CD14-positive monocyte (primary cell): ENCODE measurements around the gene IL21R. TPM values are rescaled to one million over a fixed set of nuclear protein-coding genes. Genes with fewer than 3 reads are reported as not detected.

Source experiments
- DNase-seq, 3 donors: peaks; one replicate each; pipeline ENCODE4 v3.0.0-alpha.2; 2011 to 2022
- H2AFZ ChIP-seq: 2 replicates; pipeline ENCODE4 v1.6.0; 2012; ENCODE audit warnings: mild to moderate bottlenecking, low read depth, low read length, inconsistent platforms; ENCODE audit not compliant: insufficient read depth, poor library complexity, severe bottlenecking
- H3K27ac ChIP-seq, 2 donors: 1 replicate in 1 of 2; 2 replicates in 1 of 2; pipeline ENCODE4 v1.5.1; 2012 to 2013; ENCODE audit warnings: low read length in 2 of 2, control low read depth in 1 of 2, inconsistent platforms in 1 of 2, low read depth in 1 of 2, mild to moderate bottlenecking in 1 of 2
- H3K27me3 ChIP-seq, 2 donors: one replicate each; pipeline versions ENCODE4 v1.6.0 to v1.6.1; 2011 to 2013; ENCODE audit warnings: low read length in 2 of 2; ENCODE audit not compliant: control insufficient read depth in 2 of 2, insufficient read depth in 2 of 2
- H3K36me3 ChIP-seq, 2 donors: replicated peaks in 1 of 2; 1 replicate in 1 of 2; 2 replicates in 1 of 2; pipeline versions ENCODE4 v1.5.1 to v1.6.1; 2012 to 2013; ENCODE audit warnings: low read length in 2 of 2, control low read depth in 1 of 2, inconsistent platforms in 1 of 2, mild to moderate bottlenecking in 1 of 2; ENCODE audit not compliant: insufficient read depth in 2 of 2, control insufficient read depth in 1 of 2
- H3K4me1 ChIP-seq, 2 donors: 1 replicate in 1 of 2; 2 replicates in 1 of 2; pipeline versions ENCODE4 v1.5.1 to v1.6.1; 2012 to 2013; ENCODE audit warnings: low read length in 2 of 2, control low read depth in 1 of 2, inconsistent platforms in 1 of 2, mild to moderate bottlenecking in 1 of 2, moderate library complexity in 1 of 2; ENCODE audit not compliant: insufficient read depth in 2 of 2, control insufficient read depth in 1 of 2
- H3K4me2 ChIP-seq: replicated peaks from 2 replicates; pipeline ENCODE3; 2012; ENCODE audit warnings: low read length, moderate library complexity, mild to moderate bottlenecking; ENCODE audit not compliant: poor library complexity, severe bottlenecking; ENCODE audit errors: extremely low read depth
- H3K4me3 ChIP-seq, 3 experiments: fragments of 200-600 bp in 1 of 3; sonication (generic) in 1 of 3; replicated peaks in 1 of 3; 1 replicate in 2 of 3; 2 replicates in 1 of 3; pipeline ENCODE4 v1.5.1; 2011 to 2013; ENCODE audit warnings: low read length in 3 of 3, mild to moderate bottlenecking in 3 of 3, control low read depth in 2 of 3, low read depth in 2 of 3, inconsistent platforms in 1 of 3, moderate library complexity in 1 of 3
- H3K79me2 ChIP-seq: 2 replicates; pipeline ENCODE4 v1.6.0; 2012; ENCODE audit warnings: mild to moderate bottlenecking, control low read depth, inconsistent platforms, low read length, moderate library complexity; ENCODE audit not compliant: insufficient read depth
- H3K9ac ChIP-seq: 2 replicates; pipeline ENCODE4 v1.6.0; 2017; ENCODE audit warnings: low read length, mild to moderate bottlenecking; ENCODE audit not compliant: insufficient read depth, poor library complexity, severe bottlenecking
- H3K9me3 ChIP-seq, 2 donors: replicated peaks in 1 of 2; 1 replicate in 1 of 2; 2 replicates in 1 of 2; pipeline versions ENCODE4 v1.5.1 to v1.6.1; 2012 to 2013; ENCODE audit warnings: low read length in 2 of 2, control low read depth in 1 of 2; ENCODE audit not compliant: control insufficient read depth in 1 of 2, insufficient read depth in 1 of 2
- H4K20me1 ChIP-seq: 2 replicates; pipeline ENCODE4 v1.6.0; 2012; ENCODE audit warnings: mild to moderate bottlenecking, low read length, control low read depth, moderate library complexity; ENCODE audit not compliant: insufficient read depth
- H3K27ac Mint-ChIP-seq, 7 donors: one replicate each; pipeline ENCODE4 v1.8.0; 2020; ENCODE audit warnings: mild to moderate bottlenecking in 7 of 7, mixed read lengths in 7 of 7, moderate library complexity in 6 of 7, inconsistent platforms in 2 of 7
- H3K27me3 Mint-ChIP-seq, 3 donors: one replicate each; pipeline ENCODE4 v1.8.0; 2021 to 2022; ENCODE audit warnings: low read depth in 3 of 3, mild to moderate bottlenecking in 3 of 3, mixed read lengths in 3 of 3, moderate library complexity in 3 of 3, inconsistent platforms in 1 of 3
- H3K36me3 Mint-ChIP-seq, 2 donors: one replicate each; pipeline ENCODE4 v1.8.0; 2020; ENCODE audit warnings: mixed read lengths in 2 of 2, inconsistent platforms in 1 of 2, mild to moderate bottlenecking in 1 of 2
- H3K4me1 Mint-ChIP-seq: one replicate; pipeline ENCODE4 v1.8.0; 2020; ENCODE audit warnings: mild to moderate bottlenecking, mixed read lengths
- H3K4me3 Mint-ChIP-seq, 2 donors: one replicate each; pipeline ENCODE4 v1.8.0; 2020; ENCODE audit warnings: mild to moderate bottlenecking in 2 of 2, mixed read lengths in 2 of 2, moderate library complexity in 1 of 2
- H3K9me3 Mint-ChIP-seq, 7 donors: one replicate each; pipeline ENCODE4 v1.8.0; 2020 to 2022; ENCODE audit warnings: mixed read lengths in 7 of 7, mild to moderate bottlenecking in 6 of 7, moderate library complexity in 6 of 7, inconsistent platforms in 2 of 7
- WGBS: methylation state at CpG from one replicate; pipeline ENCODE4 v1.1.5; 2013; ENCODE audit warnings: missing lambda C conversion rate; ENCODE audit not compliant: insufficient coverage; 5-methylcytosine and 5-hydroxymethylcytosine counted together
- intact Hi-C, 2 donors: fragments of 100-400 bp; cut with micrococcal nuclease; formaldehyde crosslinking; loops; one replicate each; pipeline versions ENCODE4 v1.15.0 to v1.15.1; 2023
- polyA plus RNA-seq, 3 donors: library from polyadenylated mRNA; depleted of rRNA in 1 of 3; unstranded in 2 of 3; stranded (reverse) in 1 of 3; fragments of 300-500 nt in 2 of 3; fragments of >200 nt in 1 of 3; fragmentation: Illumina TruSeq in 2 of 3; gene quantifications; 1 replicate in 2 of 3; 2 replicates in 1 of 3; pipeline ENCODE4 v1.2.3, GENCODE V29; 2012 to 2021
- TF ChIP-seq, protein P1 (sequence below): fragments of 200-600 bp; IDR thresholded peaks from one replicate; pipeline ENCODE4 v1.8.0; 2022; ENCODE audit warnings: antibody characterized with exemption, mild to moderate bottlenecking

Gene IL21R
- polyA plus RNA-seq, 3 donors: 1.0 to 1.7 (median 1.4) TPM

DNA sequence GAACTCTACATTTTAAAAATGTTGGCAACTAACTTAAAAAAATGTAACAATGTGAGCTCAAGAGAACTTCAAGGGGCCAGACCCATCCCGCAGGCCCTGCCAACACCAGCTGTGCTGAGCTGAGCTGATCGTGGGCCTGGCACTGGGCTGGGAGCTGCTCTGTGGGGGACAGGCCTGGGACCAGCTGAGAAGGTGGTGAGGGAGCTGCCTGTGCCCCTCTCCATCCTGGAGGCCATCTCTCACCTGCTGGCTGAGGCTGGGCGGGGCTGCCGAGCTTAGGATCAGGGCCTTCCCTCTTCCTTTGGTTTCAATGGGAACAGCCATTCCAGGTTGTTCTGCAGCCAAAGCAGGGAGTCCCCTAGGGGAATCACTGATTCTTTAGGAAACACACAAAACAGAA lies 58.2 kb downstream of the IL21R start:
- Histone ChIP-seq H2AFZ (no peak overlapping the region), H4K20me1 (no peaks in the 10 kb centered on the region), H3K79me2 (no peaks in the 10 kb centered on the region), H3K27ac (no peak overlapping the region), H3K9ac (no peak overlapping the region), H3K9me3 (no peaks in the 10 kb centered on the region), H3K4me2 (no peak overlapping the region), H3K4me1 (peaks cover 0 to 6% of the 10 kb centered on the region in 2 donors), H3K4me3 (no peak overlapping the region), H3K27me3 (no peaks in the 10 kb centered on the region), H3K36me3 (peaks cover 53 to 56% of the 10 kb centered on the region in 2 donors)
- TF ChIP-seq, protein P1, sequence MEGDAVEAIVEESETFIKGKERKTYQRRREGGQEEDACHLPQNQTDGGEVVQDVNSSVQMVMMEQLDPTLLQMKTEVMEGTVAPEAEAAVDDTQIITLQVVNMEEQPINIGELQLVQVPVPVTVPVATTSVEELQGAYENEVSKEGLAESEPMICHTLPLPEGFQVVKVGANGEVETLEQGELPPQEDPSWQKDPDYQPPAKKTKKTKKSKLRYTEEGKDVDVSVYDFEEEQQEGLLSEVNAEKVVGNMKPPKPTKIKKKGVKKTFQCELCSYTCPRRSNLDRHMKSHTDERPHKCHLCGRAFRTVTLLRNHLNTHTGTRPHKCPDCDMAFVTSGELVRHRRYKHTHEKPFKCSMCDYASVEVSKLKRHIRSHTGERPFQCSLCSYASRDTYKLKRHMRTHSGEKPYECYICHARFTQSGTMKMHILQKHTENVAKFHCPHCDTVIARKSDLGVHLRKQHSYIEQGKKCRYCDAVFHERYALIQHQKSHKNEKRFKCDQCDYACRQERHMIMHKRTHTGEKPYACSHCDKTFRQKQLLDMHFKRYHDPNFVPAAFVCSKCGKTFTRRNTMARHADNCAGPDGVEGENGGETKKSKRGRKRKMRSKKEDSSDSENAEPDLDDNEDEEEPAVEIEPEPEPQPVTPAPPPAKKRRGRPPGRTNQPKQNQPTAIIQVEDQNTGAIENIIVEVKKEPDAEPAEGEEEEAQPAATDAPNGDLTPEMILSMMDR: no peak
- H3K4me1 Mint-ChIP-seq: peaks cover 12% of the 10 kb centered on the region
- DNase-seq: no peak
- H3K27me3 Mint-ChIP-seq: peaks cover 2 to 5% (median 3%) of the 10 kb centered on the region in 3 donors
- intact Hi-C loops: no loop called here
- H3K9me3 Mint-ChIP-seq: no peaks in the 10 kb centered on the region
- no peak overlapping the region for H3K27ac Mint-ChIP-seq
- 100% methylated on average over 4 of the region's 4 CpGs for WGBS
- no peak overlapping the region for H3K4me3 Mint-ChIP-seq
- H3K36me3 Mint-ChIP-seq: peaks cover 56 to 63% of the 10 kb centered on the region in 2 donors

DNA sequence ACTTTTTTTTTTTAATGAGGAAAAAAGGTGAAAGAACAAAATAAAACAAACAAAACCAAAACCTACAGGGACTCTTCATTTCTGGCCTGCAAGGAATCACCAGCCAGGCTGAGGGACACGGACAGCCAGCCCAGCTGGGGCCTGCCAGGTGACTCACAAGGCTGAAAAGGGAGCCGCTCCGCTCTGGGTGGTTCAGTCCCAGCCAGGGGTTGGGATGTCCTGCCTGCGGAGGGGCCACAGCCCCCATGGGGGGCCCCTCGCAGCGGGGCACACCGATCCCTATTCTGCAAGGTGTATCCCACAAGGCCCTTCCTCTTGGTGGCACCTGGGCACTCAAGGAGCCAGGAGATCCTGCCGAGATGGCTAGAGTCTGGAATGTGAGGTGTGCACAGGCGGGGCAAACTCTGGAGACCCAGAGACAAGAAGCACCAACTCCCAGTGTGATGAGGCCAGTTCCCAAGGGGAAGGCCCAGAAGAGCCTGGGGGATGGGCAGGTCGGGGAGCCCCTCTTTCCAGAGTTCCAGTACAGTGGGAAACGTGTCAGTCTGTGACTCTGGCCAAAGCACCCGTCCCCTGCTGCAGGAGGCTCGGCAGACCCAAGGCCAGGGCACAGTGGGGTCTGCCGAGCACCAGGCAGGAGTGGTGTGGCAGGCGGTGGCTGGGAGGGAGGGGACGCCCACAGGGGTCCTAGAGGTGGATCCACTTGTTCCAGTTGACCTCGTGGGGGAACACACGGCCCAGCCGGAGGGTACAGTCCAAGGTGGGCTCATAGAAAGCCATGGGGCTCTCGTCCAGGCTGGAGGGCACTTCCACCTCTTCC lies 58.9 kb downstream of the IL21R start:
- H3K4me1 ChIP-seq: peaks cover 0 to under 1% of the 10 kb centered on the region in 2 donors
- TF ChIP-seq, protein P1: no peak
- no peak overlapping the region for H3K9ac ChIP-seq
- Mint-ChIP-seq H3K36me3 (peaks cover 62 to 69% of the 10 kb centered on the region in 2 donors), H3K27ac (no peak overlapping the region), H3K9me3 (no peaks in the 10 kb centered on the region), H3K27me3 (peaks cover 0 to 3% (median 0%) of the 10 kb centered on the region in 3 donors), H3K4me3 (no peak overlapping the region), H3K4me1 (peaks cover 8% of the 10 kb centered on the region)
- intact Hi-C loops: no loop called here
- H4K20me1 ChIP-seq: no peaks in the 10 kb centered on the region
- WGBS: 92% methylated on average over 18 of the region's 20 CpGs
- H3K27ac ChIP-seq: no peak overlapping the region
- no peak overlapping the region for H3K4me2 ChIP-seq
- no peaks in the 10 kb centered on the region for H3K27me3 ChIP-seq
- H2AFZ ChIP-seq: no peak overlapping the region
- no peak overlapping the region for H3K4me3 ChIP-seq
- no peak for DNase-seq
- H3K36me3 ChIP-seq: peaks cover 60 to 63% of the 10 kb centered on the region in 2 donors
- H3K9me3 ChIP-seq: no peaks in the 10 kb centered on the region
- no peaks in the 10 kb centered on the region for H3K79me2 ChIP-seq
